ENCODE measurements around the gene PIK3R3. TPM values are rescaled to one million over a fixed set of nuclear protein-coding genes. Genes with fewer than 3 reads are reported as not detected.

The PIK3R3 gene
- polyA plus RNA-seq, 2 of the 4 experiments (the other 2 are of a cell fraction), result 2.1 to 2.2 TPM

DNA sequence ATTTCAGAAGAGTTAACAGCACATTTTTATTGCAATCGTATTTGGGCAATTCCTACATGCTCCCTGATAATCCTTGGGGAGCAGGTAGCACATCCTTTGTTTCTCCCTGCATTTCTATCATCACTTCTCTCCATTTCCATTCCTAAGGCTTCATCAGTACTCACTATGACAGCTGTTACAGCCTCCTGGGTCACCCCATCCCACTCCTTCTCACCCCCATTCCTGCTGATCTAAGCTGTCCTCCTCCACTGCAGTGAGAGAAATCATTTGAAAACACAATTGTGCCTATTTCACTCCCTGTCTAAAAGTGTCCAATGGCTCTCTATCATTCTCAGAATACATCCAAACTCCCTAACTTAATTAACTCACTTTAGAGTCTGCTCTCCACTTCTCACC lies 25.5 kb upstream of the PIK3R3 start:
- POLR2A ChIA-PET, result no interaction called here
- no peak for TF ChIP-seq HDAC2 (IDR thresholded peaks at IDR 0.05)
- TF ChIP-seq, protein P1, sequence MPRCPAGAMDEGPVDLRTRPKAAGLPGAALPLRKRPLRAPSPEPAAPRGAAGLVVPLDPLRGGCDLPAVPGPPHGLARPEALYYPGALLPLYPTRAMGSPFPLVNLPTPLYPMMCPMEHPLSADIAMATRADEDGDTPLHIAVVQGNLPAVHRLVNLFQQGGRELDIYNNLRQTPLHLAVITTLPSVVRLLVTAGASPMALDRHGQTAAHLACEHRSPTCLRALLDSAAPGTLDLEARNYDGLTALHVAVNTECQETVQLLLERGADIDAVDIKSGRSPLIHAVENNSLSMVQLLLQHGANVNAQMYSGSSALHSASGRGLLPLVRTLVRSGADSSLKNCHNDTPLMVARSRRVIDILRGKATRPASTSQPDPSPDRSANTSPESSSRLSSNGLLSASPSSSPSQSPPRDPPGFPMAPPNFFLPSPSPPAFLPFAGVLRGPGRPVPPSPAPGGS (IDR thresholded peaks at IDR 0.05), result no peak
- TF ChIP-seq GATA3 (IDR thresholded peaks at IDR 0.05; ENCODE audit: borderline replicate concordance), result no peak
- TF ChIP-seq, protein P2, sequence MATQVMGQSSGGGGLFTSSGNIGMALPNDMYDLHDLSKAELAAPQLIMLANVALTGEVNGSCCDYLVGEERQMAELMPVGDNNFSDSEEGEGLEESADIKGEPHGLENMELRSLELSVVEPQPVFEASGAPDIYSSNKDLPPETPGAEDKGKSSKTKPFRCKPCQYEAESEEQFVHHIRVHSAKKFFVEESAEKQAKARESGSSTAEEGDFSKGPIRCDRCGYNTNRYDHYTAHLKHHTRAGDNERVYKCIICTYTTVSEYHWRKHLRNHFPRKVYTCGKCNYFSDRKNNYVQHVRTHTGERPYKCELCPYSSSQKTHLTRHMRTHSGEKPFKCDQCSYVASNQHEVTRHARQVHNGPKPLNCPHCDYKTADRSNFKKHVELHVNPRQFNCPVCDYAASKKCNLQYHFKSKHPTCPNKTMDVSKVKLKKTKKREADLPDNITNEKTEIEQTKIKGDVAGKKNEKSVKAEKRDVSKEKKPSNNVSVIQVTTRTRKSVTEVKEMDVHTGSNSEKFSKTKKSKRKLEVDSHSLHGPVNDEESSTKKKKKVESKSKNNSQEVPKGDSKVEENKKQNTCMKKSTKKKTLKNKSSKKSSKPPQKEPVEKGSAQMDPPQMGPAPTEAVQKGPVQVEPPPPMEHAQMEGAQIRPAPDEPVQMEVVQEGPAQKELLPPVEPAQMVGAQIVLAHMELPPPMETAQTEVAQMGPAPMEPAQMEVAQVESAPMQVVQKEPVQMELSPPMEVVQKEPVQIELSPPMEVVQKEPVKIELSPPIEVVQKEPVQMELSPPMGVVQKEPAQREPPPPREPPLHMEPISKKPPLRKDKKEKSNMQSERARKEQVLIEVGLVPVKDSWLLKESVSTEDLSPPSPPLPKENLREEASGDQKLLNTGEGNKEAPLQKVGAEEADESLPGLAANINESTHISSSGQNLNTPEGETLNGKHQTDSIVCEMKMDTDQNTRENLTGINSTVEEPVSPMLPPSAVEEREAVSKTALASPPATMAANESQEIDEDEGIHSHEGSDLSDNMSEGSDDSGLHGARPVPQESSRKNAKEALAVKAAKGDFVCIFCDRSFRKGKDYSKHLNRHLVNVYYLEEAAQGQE (IDR thresholded peaks at IDR 0.05), result no peak
- no peak for FAIRE-seq

DNA sequence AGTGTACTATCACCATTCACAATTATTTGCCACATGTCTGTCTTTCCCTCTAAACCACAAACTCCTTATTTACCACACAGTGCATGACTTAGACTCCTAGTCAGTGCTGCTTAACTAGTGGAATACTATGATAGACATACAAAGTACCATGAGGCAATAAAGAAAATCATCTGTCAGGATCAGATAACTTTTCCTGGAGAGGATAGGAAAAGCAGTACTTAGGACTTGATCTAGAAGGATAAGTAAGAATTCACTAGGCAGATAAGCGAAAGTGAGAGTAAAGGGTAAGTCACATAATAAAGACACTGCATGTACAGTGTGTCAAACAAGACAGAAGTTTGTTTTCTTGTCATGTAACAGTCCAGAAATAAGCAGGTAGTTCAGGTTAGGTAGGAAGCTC lies 21.3 kb upstream of the PIK3R3 start:
- ChIA-PET POLR2A (no interaction called here), CTCF (no interaction called here)
- Histone ChIP-seq H3K4me3 (no peak overlapping the region), H3K4me1 (no peaks in the 10 kb centered on the region), H3K4me2 (no peak overlapping the region), H3K9me3 (no peaks in the 10 kb centered on the region), H3K27ac (no peak overlapping the region)
- ATAC-seq (no peak), FAIRE-seq (no peak), DNase-seq (ENCODE audit: low read depth in 1 of 2, low spot score in 1 of 2) (no peak)
- WGBS (ENCODE audit: missing lambda C conversion rate), result 71% methylated on average over 1 of the region's 1 CpG
- TF ChIP-seq, protein P3, sequence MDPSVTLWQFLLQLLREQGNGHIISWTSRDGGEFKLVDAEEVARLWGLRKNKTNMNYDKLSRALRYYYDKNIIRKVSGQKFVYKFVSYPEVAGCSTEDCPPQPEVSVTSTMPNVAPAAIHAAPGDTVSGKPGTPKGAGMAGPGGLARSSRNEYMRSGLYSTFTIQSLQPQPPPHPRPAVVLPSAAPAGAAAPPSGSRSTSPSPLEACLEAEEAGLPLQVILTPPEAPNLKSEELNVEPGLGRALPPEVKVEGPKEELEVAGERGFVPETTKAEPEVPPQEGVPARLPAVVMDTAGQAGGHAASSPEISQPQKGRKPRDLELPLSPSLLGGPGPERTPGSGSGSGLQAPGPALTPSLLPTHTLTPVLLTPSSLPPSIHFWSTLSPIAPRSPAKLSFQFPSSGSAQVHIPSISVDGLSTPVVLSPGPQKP (IDR thresholded peaks at IDR 0.05; ENCODE audit: low read depth, low read length), result no peak
- TF ChIP-seq, protein P2 (IDR thresholded peaks at IDR 0.05), result no peak
- TF ChIP-seq ZFP36 (IDR thresholded peaks at IDR 0.05; ENCODE audit: borderline replicate concordance, partially characterized antibody) (no peak), KDM5A (IDR thresholded peaks at IDR 0.05) (no peak), HOXB5 (CRISPR knock-in tag; IDR thresholded peaks at IDR 0.05) (no peak), CBX8 (IDR thresholded peaks at IDR 0.05) (no peak), RCOR1 (IDR thresholded peaks at IDR 0.05; ENCODE audit: low read depth, low read length) (no peak), POLR2A (IDR thresholded peaks at IDR 0.05; ENCODE audit: low read length) (no peak), HDAC2 (IDR thresholded peaks at IDR 0.05) (no peak), PHF8 (IDR thresholded peaks at IDR 0.05; ENCODE audit: borderline replicate concordance, low read depth) (no peak)

More for the DNA sequence above, 25.5 kb upstream of the PIK3R3 start:
- DNase-seq (ENCODE audit: low read depth in 1 of 2, low spot score in 1 of 2) (no peak), ATAC-seq (no peak)
- Histone ChIP-seq H3K9me3 (no peaks in the 10 kb centered on the region), H3K4me1 (no peaks in the 10 kb centered on the region), H3K4me3 (no peak overlapping the region), H3K27ac (no peak overlapping the region), H3K4me2 (no peak overlapping the region)
- CTCF ChIA-PET, result interaction anchor here (1.4 kb wide), 1 partner anchor 121 kb away, joined by 6 read pairs; no protein-coding TSS in a partner anchor
- WGBS (ENCODE audit: missing lambda C conversion rate), result 80% methylated on average over 1 of the region's 1 CpG

DNA sequence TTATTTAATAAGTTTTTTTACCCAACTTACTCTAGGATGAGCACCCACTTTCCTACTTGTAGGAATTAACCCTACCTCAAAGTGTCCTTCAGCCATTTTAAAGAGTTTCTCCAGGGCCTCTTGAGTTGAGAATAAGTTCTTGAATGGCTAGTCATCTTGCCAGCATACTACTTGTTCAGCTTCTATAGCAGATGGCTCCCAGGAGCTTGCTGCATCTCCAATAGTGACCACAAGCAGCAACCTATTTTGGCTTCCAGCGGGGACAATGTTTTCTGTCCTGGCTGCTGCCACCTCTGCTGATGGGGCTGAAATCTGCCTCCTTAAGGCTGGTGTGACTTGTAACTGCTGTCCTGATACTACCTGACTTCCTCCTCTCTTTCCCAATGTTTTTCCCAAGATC lies 20.8 kb upstream of the PIK3R3 start:
- H3K4me3 ChIP-seq, result no peak overlapping the region
- DNase-seq (ENCODE audit: low read depth in 1 of 2, low spot score in 1 of 2) (no peak), ATAC-seq (no peak), FAIRE-seq (no peak)
- H3K9me3 ChIP-seq, result no peaks in the 10 kb centered on the region
- 75% methylated on average over 1 of the region's 1 CpG for WGBS (ENCODE audit: missing lambda C conversion rate)
- ChIA-PET POLR2A (no interaction called here), CTCF (no interaction called here)
- H3K4me1 ChIP-seq, result no peaks in the 10 kb centered on the region
- TF ChIP-seq BHLHE40 (IDR thresholded peaks at IDR 0.05; ENCODE audit: low read depth, low read length), result no peak
- no peak for TF ChIP-seq HOXB13 (CRISPR knock-in tag; IDR thresholded peaks at IDR 0.05; ENCODE audit: low read depth)
- no peak for TF ChIP-seq SMC3 (IDR thresholded peaks at IDR 0.05)
- TF ChIP-seq, protein P4, sequence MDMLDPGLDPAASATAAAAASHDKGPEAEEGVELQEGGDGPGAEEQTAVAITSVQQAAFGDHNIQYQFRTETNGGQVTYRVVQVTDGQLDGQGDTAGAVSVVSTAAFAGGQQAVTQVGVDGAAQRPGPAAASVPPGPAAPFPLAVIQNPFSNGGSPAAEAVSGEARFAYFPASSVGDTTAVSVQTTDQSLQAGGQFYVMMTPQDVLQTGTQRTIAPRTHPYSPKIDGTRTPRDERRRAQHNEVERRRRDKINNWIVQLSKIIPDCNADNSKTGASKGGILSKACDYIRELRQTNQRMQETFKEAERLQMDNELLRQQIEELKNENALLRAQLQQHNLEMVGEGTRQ (IDR thresholded peaks at IDR 0.05), result no peak
- H3K27ac ChIP-seq, result no peak overlapping the region
- H3K4me2 ChIP-seq, result no peak overlapping the region

All from A549 (cell line).